NT2/D1 (cell line): ENCODE data around the gene RNF180.
"Not testable (repeated sequence)": the region's sequence is repeated elsewhere in the genome, so short reads cannot be mapped to it uniquely, and the experiment has no call there.

Experiments used
- DNase-seq: peaks from one replicate; pipeline ENCODE4 v3.0.0-alpha.2; 2011; ENCODE audit warnings: low read depth, low spot score
- H3K27me3 ChIP-seq: 2 replicates; pipeline ENCODE4 v1.6.0; 2011; ENCODE audit warnings: mild to moderate bottlenecking; ENCODE audit not compliant: insufficient read length, insufficient read depth
- H3K36me3 ChIP-seq: 2 replicates; pipeline ENCODE4 v1.6.1; 2011; ENCODE audit warnings: mild to moderate bottlenecking, low read length, mixed read lengths; ENCODE audit not compliant: insufficient read depth, insufficient read length
- H3K4me1 ChIP-seq: 2 replicates; pipeline ENCODE4 v1.5.1; 2011; ENCODE audit not compliant: insufficient read depth, insufficient read length
- H3K4me3 ChIP-seq: 2 replicates; pipeline ENCODE4 v1.5.1; 2011; ENCODE audit warnings: low read depth; ENCODE audit not compliant: insufficient read length
- H3K9ac ChIP-seq: 2 replicates; pipeline ENCODE4 v1.6.0; 2011; ENCODE audit warnings: low read depth; ENCODE audit not compliant: insufficient read length
- H3K9me3 ChIP-seq: 2 replicates; pipeline ENCODE4 v1.5.1; 2011; ENCODE audit warnings: mild to moderate bottlenecking, low read length; ENCODE audit not compliant: insufficient read depth
- SUZ12 ChIP-seq: IDR thresholded peaks from 2 replicates; pipeline ENCODE4 v1.6.1; 2011; ENCODE audit not compliant: insufficient read length, insufficient read depth; ENCODE audit errors: extremely low read depth
- YY1 ChIP-seq: IDR thresholded peaks from 2 replicates; pipeline ENCODE4 v1.6.1; 2011; ENCODE audit not compliant: insufficient read length, insufficient read depth
- ZNF274 ChIP-seq: IDR thresholded peaks from 2 replicates; pipeline ENCODE4 v1.6.1; 2011; ENCODE audit warnings: mild to moderate bottlenecking, low read depth, low read length

The RNF180 gene

DNA sequence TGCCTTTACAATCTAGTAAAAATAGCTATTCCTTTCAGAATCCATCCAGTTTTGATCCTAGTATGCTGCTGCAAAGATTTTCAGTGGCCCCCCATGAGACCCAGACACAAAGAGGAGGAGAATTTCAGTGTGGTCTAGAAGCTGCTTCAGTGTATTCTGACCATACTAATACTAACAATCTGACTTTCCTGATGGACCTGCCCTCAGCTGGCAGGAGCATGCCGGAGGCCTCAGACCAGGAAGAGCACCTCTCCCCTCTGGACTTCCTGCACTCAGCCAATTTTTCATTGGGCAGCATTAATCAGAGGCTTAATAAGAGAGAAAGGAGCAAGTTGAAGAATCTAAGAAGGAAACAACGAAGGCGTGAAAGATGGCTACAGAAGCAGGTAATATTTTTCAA is 48.5 kb downstream of the RNF180 start:
- H3K36me3 ChIP-seq: no peaks in the 10 kb centered on the region
- H3K9ac ChIP-seq: no peak overlapping the region
- no peak overlapping the region for H3K4me3 ChIP-seq
- TF ChIP-seq YY1 (no peak), ZNF274 (no peak), SUZ12 (no peak)
- no peaks in the 10 kb centered on the region for H3K4me1 ChIP-seq
- H3K27me3 ChIP-seq: no peaks in the 10 kb centered on the region
- no peak for DNase-seq
- H3K9me3 ChIP-seq: no peaks in the 10 kb centered on the region

- no peak overlapping the region for H3K4me3 ChIP-seq
- no peak overlapping the region for H3K9ac ChIP-seq
- H3K27me3 ChIP-seq: no peaks in the 10 kb centered on the region
- no peak for TF ChIP-seq ZNF274
- no peak for TF ChIP-seq YY1
- no peak for TF ChIP-seq SUZ12
- no peak for DNase-seq
- no peaks in the 10 kb centered on the region for H3K36me3 ChIP-seq
- H3K9me3 ChIP-seq: peaks cover 12% of the 10 kb centered on the region
- H3K4me1 ChIP-seq: no peaks in the 10 kb centered on the region
These were observed 56.3 kb downstream of the RNF180 start for GRCh38 chr5:64221911-64222310.

DNA sequence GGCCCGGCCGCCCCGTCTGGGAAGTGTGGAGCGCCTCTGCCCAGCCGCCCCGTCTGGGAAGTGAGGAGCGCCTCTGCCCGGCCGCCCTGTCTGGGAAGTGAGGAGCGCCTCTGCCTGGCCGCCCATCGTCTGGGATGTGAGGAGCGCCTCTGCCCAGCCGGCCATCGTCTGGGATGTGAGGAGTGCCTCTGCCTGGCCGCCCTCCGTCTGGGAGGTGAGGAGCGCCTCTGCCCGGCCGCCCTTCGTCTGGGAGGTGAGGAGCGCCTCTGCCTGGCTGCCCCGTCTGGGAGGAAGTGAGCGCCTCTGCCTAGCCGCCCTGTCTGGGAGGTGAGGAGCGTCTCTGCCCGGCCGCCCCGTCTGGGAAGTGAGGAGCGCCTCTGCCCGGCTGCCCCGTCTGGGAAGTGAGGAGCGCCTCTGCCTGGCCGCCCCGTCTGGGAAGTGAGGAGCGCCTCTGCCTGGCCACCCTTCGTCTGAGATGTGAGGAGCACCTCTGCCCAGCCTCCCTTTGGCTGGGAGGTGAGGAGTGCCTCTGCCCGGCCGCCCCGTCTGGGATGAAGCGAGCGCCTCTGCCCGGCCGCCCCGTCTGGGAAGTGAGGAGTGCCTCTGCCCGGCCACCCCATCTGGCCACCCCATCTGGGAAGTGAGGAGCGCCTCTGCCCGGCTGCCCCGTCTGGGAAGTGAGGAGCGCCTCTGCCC is 59.8 kb downstream of the RNF180 start:
- not testable (repeated sequence) for H3K9ac ChIP-seq, DNase-seq, H3K36me3 ChIP-seq, H3K4me3 ChIP-seq, H3K27me3 ChIP-seq, H3K4me1 ChIP-seq
- peaks cover 12% of the 10 kb centered on the region for H3K9me3 ChIP-seq

DNA sequence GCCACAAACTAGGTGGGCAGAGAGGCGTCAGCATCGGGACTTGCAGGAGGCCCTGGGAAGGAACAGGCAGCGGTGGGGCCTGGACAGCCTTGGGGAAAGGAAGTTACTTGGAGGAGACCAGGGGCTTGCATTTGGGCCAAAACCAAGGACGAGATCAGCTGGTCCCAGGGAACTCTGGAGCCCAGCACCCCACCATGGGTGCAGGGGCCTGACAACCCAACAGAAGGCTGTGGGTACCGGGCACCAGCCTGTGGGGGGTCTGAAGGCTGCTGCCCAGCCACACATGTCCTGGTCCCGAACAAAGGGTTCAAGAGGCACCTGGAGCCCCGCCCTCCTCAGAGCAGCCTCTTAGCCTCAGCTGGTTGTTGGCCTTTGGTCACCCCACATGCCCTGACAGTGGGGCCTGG is 61.5 kb downstream of the RNF180 start:
- H3K9me3 ChIP-seq: peaks cover 12% of the 10 kb centered on the region
- not testable (repeated sequence) for H3K4me3 ChIP-seq, H3K9ac ChIP-seq, H3K4me1 ChIP-seq, H3K36me3 ChIP-seq, DNase-seq, H3K27me3 ChIP-seq

- DNase-seq: no peak
- no peak overlapping the region for H3K4me3 ChIP-seq
- TF ChIP-seq SUZ12: no peak
- TF ChIP-seq ZNF274: no peak
- no peak for TF ChIP-seq YY1
These were observed 63.6 kb downstream of the RNF180 start for GRCh38 chr5:64229163-64229774.

GRCh38 chr5:64260756-64261155 is 95.1 kb downstream of the RNF180 start:
- Histone ChIP-seq H3K9me3 (no peaks in the 10 kb centered on the region), H3K36me3 (no peaks in the 10 kb centered on the region), H3K4me1 (no peaks in the 10 kb centered on the region), H3K4me3 (no peak overlapping the region), H3K27me3 (no peaks in the 10 kb centered on the region), H3K9ac (no peak overlapping the region)
- DNase-seq: no peak
- no peak for TF ChIP-seq SUZ12
- no peak for TF ChIP-seq ZNF274
- TF ChIP-seq YY1: no peak

More at GRCh38 chr5:64229163-64229774, 63.6 kb downstream of the RNF180 start:
- H3K9me3 ChIP-seq: peaks cover 9% of the 10 kb centered on the region
- H3K36me3 ChIP-seq: no peaks in the 10 kb centered on the region
- no peaks in the 10 kb centered on the region for H3K27me3 ChIP-seq
- H3K9ac ChIP-seq: no peak overlapping the region
- no peaks in the 10 kb centered on the region for H3K4me1 ChIP-seq

- H3K4me3 ChIP-seq: no peak overlapping the region
- TF ChIP-seq SUZ12 (no peak), ZNF274 (no peak), YY1 (no peak)
- no peak for DNase-seq
- H3K4me1 ChIP-seq: no peaks in the 10 kb centered on the region
- H3K9me3 ChIP-seq: no peaks in the 10 kb centered on the region
- no peaks in the 10 kb centered on the region for H3K27me3 ChIP-seq
- no peaks in the 10 kb centered on the region for H3K36me3 ChIP-seq
- H3K9ac ChIP-seq: no peak overlapping the region
These were observed 103.5 kb downstream of the RNF180 start for GRCh38 chr5:64269164-64269563.

DNA sequence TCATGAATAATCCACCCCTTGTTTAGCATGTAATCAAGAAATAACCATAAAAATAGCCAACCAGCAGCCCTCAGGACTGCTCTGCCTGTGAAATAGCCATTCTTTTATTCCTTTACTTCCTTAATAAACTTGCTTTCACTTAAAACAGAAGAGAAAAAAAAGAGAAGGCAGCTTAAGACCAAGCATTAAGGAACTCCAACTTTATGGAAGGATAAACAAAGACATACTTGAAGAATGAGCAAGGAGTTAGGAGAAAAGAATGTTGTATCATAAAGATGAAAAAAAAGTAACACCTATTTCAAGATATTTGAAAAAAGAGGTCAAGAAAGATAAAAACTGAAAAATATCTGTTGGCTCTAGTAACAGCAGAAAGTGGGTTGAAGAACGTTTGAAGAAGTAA is 107.6 kb downstream of the RNF180 start:
- no peaks in the 10 kb centered on the region for H3K27me3 ChIP-seq
- H3K9ac ChIP-seq: no peak overlapping the region
- TF ChIP-seq ZNF274 (no peak), YY1 (no peak), SUZ12 (no peak)
- no peaks in the 10 kb centered on the region for H3K9me3 ChIP-seq
- no peak for DNase-seq
- H3K4me3 ChIP-seq: no peak overlapping the region
- H3K36me3 ChIP-seq: no peaks in the 10 kb centered on the region
- H3K4me1 ChIP-seq: no peaks in the 10 kb centered on the region
